Measurements from ENCODE around the gene APOM.

Gene APOM

DNA sequence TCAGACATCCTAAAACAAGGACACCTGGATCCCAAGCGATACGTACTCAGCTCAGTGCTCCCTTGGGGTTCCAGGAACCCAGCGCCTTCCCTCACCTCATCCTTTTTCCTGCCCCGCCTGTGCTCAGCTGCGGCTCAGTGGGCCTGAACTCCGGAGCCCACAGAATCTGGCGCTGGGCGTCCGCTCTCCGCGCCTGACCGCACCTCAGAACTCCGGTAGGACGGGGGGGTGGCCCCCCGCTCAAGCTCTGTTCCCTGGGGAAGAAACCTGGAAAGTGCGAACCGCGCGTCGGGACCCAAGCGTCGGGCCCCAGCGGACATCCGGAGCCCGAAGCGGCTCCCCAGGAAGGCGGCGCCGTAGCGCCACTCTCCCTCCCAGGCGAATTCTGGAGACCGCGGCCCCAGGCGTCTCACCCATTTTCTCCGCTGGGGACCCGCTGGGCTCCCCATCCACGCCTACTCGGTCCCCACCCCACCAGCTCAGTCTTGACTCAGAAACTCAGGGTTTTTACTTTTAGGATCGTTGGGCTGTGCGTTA lies 25.5 kb downstream of the APOM start:
- peak; percentile 32 for DNase-seq

DNA sequence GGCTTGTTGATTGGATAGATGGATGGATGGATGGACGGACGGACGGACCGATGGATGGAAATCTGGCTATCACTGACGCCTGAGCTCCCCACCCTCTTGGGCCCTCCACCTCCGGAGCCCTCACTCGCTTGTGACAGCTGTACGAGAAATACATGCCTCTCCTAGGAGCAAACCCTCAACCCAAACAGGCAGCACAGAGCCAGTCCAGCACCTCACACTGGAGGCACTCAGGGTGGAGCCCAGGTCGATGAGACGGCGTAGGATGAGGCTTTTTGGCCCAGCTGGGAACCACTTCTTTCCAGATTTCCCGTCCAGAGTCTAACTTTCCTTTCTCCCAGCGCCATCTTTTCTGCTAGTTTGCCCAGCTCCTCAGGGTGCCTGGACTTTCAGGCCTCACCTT lies 27.9 kb downstream of the APOM start:
- DNase-seq, result no peak

DNA sequence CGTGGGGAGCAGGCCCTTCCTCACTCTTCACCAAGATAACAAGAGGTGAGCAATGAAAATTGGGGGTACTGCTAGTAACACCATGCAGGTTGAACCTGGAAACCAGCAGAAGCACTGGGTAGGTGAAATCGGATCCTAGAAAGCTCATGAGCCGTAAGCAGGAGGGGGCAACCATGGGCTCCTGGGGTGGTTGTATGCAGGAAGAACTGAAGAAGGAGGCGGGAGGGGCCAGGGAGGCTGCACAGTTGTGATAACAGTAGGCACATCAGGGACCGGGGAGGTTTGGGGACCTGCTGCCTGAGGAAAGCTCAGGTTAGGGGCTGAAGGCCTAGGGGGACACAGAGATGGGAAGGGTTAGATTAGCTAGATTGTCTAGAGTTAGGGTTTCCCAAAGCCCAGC lies 30.8 kb downstream of the APOM start:
- DNase-seq, result no peak

DNA sequence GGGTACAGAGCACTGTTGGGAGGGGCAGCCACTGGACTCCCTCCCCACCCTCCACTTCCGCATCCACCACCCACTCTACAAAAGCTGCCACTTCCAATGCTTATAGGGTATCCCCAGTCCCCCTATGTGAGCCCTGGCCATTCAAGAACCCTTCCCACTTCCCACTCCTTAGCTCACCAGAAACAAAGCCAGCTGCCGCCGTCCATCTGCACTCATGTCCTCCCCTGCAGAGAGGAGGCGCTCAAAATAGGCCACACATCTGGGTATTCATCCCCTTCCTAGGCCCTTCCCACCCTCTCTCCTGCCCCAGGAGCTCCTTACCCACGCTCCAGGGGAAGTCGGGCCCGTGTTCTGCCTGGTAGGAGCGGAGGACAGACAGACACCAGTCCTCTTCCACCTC lies 31.6 kb downstream of the APOM start:
- no peak for DNase-seq

DNA sequence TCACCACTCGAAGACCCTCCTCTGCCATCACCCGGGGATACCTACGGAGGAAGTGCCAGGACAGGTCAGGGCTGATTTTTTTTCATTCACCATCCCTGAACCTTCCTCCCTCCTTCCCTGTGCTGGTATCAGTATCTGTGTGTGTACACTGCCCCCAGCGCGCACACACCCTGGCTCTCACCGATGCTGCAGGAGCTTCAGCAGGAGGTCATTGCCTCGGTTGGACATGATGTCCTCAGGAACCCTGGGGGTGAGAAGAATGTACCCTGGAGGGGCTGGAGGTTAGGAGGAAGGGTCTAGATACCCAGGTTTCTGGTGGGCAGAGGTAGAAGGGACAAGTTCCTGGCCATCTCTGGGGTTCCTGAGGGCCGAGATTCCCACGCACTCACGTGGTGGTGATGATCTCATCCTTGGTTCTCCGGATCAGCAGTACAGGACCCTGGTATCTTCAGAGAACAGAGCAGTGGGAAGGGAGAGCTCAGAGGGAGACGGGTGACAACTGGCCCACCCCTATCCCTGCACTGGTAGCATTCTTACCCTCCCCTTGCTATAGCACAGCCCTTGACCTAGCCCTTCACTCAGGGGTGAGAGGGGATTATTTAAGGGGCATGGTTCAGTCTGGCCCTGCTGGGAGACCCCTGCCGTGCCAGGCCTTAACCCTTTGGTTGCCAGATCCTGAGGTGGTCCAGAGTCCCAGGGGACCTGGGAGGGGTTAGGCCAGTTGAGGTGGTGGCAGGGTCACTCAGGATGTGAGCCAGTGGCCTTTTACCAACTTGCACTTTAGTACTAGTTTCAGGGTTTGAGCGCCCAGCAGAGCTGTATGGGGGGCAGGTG lies 32.4 kb downstream of the APOM start:
- no peak for DNase-seq

DNA sequence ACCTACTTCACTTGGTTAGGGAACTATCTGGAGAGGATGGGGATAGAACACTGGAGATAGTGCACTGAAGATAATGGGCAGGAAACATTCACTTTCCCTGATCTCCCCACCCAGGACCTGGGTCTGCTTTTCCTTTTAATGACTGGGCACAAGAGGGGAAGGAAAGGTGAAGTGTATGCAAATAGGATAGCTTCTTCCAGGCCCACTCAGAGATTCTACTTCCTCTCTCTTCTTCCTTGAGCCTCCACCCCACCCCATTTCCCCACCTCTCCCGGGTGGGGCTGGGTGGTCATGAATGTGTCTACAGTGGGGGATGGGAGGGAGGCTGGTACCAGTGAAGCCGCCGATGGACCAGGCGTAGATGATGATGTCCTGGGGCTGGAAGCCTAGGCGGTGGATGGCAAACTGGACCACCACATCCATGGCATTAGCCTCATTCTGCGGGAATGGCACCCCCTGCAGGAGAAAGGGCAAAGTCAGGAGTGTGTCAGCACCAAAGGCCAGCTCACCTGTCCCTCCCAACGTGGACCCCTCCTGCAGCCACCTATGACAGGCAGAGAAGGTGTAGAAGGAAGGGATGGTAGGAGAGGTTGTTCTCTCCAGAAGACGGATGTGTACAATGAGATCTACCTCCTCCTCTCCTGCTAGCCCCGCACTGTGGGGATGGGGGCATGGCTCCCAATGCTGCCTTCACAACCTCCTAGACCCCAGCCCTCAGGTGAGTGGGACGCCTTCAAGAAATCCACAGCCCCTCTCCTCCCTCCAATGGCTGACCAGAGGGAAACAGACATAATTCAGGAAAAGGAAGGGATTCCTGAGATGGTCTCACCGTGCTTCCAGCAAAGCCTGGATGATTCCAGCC lies 33.8 kb downstream of the APOM start:
- no peak for DNase-seq

DNA sequence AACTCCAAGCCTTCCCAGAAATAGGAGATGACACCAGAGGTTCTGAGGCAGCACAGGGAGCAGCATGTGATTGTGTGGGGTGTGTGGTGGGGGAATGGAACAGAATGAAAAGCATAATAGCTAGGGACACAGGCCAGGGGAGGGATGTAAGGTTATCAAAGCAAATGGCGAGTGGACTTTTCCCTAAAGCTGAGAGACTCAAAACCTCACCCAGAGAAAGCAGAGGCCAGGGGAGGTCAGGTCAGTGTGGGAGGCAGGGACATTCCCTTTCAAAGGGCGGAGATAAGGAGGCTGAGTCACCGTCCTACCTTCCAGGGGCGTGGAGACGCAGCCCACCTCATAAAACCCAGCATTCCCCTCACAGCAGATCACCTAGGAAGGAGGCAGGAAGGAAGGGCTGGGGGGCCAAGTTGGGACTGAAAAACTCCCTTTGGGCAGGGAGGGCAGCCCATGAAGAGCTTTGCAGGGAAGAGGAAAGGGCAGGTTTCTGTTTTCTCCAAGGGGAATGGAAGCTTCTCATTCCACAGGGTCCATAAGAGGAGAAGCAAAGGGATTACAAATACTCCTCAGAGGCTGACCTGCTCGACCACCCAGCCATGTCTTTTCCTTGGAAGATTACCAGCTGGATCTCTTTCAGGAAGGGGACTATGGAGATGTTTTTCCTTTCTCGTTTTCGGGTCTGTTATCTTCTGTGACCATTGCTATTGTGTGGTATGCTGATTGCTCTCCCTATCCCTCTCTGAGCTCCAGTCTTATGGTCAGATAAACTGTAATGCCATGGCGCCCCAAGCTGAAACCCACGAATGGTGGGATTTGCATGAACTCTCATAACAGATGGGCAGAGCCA lies 34.8 kb downstream of the APOM start:
- DNase-seq, result no peak

DNA sequence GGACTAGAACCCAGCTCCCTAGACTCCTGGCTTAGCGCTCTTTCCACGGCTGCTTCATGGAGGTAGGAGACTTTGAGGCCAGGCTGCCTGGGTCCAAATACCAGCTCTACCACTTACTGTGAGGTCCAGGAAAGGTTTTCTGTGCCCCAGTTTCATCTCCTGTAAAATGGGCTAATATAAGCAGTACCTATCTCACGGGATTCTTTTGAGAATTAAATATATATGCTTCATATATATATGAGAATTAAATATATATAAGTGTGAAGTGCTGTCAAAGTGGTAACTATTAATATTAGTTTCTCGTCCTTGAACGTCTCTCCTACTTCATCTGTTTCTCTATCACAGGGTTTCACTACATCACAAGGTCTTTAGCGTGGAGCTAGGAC lies 35.4 kb downstream of the APOM start:
- DNase-seq, result no peak

DNA sequence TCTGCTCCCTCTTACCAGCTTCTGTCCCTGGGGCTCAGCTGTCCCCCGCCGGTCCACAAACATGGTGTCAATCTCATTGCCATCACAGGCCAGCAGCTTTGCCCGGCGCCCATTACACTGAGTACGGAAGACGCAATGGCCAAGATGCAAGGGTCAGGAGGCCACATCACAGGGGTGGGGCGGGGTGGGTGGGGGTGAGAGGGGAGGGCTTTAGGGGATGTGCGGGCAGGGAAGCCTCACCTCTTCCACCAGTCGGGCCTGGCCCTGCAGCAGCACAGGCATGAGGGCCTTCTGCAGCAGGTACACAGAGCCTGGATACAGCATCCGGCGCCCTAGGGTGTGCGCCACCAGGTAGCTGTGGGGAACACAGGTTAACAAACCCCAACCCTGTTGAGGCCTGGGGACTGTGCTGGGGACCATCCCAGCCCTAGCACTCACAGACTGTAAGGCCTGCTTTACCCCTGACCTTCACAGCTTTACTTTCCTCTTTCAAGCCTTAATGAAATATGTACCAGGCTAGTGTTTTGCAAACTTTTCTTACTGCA lies 35.9 kb downstream of the APOM start:
- no peak for DNase-seq

DNA sequence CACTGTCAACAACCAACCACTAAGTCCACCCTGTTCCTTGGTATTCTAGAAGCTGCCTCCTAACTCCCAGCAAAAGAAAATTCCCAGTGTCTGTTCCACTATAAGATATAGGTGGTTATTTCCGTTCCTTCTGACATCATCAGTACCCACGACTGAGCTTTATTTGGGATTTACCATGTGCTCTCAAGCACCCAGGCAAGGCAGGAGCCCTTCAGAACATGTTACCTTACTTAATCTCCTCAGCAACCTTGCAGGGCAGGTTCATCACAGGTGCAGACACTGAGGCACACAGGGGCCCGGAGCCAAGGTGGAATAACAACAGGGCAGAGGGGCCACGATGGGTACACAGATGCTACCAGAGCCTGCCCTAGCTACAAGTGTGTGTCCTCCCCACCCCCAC lies 36.7 kb downstream of the APOM start:
- no peak for DNase-seq

DNA sequence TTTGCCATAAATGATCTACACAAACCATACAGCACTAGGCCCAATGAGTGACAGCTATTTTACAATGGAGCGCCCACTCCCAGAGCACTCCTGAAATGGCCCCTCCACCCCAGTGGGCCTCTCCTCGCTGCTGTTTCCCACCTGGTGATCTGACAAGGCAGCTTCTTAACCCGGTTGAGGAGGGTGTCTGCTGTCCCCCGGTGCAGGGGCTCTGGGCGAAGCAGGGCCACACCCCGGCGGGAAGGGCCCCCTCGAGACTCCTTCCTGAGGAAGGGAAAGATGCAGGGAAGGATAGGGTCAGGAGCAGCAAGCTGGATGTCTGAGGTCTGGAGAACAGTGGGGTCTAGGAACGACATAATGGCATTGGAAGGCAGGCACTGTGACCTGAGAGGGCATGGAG lies 37.2 kb downstream of the APOM start:
- no peak for DNase-seq

DNA sequence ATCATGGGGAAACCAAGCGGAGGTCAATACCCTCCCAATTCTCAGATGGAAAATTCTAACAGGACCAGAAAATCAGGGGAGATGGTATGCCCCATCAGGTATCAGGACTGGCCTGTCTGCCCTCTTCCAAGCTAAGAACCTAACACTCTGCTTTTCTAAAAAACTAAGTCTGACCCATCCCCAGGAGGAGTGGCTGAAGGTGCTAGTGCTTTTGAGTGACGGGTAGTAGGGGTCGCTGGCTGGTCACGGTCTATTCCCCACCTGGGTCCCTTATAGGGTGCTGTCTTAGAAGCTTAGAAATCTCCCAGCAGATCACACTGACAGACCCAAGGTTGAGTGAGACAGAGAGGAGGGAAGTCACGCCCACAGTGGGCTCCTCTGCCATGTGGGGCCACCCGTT lies 37.8 kb downstream of the APOM start:
- DNase-seq, result no peak

DNA sequence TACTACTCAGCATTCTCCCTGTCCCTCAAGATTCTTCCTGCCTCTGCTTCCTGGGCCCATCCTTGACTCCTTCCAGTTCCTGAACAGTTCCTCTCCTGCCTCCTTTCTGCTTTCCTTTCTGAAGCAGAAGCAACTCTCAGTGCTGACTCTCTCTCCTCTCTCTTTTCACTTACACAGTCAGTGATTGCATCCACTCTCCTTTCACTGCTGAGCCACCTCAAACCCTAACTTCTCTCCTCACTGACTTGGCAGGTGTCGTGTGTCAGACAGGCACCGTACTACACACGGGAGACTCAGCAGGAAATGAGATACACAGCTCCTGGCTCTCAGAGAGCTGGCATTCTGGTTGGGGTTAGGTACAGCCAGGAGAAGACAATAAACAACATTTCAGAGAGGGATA lies 41.9 kb downstream of the APOM start:
- no peak for DNase-seq

DNA sequence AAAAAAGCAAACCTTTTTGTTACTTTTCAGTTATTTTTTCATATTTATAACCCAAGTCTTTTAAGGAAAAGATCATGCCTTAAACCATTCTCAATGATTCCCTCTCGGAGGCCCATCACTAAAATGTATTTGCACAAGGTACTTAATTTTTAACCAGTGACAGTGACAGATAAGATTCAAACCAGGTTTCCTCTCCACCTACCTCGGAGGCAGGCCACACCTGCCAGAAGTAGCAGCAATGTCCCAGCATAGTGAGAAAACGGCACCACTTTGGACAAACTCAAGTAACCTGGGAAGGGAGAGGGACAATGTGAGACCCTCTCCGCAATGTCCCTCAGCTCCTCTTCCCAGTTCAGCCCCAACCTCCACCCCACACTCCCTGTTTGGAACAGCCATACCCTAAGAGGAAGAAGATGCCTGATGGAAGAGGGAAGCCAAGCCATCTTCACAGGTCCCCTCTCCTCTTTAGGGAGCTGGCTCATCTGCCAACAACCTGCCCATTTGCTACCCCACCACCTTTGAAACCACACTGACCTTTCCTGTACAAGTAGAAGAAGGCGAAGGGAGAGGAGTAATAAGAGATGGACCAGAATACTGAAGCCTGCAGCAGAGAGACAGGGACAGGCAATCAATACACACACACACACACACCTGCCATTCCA lies 45.2 kb downstream of the APOM start:
- DNase-seq, result no peak

DNA sequence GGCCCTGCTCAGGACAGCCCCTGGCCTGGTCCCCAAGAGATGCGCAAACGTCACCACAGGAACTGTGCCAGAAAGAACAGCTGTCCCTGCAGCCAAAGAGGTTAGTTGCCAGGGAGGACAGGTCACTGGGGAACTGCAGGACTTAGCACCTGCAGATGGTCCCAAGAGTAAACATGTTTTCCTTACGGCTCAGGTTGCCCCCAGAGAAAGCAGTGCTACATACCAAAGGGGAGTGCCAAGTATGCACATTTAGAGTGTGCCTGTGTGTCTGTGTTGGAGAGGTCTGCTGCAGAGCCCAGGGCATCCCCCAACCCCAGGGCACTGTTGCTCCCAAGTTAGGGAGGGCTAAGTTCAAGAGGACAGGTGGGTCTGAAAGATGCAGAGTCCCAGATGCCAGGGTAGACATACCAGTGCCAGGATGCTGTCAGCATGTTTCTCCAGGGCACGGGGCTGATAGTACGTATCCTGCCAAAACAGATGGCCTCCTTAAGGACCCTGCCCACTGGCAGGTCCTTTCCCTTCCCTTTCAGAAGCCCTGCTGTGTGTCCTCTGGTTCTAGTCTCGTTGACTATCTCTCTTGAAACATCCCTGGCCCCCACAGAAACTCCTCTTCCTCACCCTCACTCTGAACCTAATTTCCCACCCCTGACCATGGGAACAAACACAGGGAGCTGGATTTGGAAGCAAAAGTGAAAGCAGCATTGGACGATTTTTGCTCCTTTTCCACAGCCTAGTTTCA lies 46.1 kb downstream of the APOM start:
- DNase-seq, result no peak

DNA sequence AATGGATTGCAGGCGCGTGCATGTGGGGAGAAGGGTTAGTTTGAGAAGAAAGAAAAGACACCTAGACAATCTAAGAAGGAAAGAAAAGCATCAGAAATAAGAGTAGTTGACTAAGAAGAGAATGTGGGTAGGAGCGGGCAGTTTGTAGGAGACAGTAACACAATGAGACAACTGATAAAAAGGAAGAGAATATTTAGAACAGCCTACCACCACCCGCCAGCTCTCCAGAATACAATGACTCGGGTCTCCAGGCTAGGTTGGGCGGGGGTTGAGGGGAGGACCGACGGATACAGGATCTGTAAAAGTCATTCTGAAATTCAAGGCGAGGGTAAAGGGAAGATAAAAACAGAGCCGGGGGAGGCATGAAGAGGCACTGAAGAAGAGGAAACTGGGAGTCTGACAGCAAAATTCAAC lies 46.7 kb downstream of the APOM start:
- peak; percentile 48 for DNase-seq

DNA sequence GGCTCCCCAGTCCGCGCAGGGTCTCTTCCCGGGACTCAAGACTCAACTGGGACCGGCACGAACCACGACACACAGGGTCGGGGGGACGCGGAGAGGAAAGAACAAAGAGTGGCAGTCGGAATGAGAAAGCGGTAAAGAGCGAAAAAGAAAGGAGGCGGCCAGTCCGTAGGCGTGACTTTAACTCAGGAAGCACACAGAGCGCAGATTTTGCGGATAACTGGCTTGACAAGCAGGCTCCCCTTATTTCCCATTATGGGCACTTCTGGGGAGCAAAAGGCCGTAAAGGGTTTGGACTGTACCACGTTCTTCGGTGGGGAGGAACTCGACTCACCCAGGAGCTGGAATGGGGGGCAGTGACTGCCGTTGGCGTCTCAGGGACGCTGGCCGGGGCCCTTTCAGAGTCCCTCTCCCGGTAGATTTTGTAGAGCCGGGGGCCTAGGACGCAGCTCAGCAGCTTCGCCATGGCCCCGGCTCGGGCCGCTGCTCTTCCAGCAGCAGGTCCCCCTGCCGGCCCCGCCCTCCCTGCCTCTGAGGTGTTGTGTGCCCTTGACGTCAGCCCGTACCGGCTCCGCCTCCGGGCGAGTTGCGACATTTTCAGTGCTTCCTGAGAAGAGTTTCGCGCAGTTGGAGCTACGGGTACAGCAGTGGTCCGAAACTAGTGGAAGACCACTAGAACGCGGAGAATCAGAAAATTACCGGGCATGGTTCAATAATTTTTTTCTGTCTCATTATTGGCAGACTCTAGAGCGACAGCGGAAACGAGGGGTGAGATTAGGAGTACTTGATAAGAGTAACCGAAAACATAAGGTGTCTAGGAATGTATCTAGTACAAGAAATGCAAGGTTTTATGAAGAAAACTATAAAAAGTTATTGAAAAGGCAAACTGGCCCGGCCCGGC lies 47.4 kb downstream of the APOM start, which contains the start of gene ABHD16A:
Gene ABHD16A, minus strand, starts transcription at position 506 of the 898 bp plus-strand sequence. Its CDS starts 43 bp downstream, at position 463.
- peak; percentile 98 for DNase-seq

DNA sequence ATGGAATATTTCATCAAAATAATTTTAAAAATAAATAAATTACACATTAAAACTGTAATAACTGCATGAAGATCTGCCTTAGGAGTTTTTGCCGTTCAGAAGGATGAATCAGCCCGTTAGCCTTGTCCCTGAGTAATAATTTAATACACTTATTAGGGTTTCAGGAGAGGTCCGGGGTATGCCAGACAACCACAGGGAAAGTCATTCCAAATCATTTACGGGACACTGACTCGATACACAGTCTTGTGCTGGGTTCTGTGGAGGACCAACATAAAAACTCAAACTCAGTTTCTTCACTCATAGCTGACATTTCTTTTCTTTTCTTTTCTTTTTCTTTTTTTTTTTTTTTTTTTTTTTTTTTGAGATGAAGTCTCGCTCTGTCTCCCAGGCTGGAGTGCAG lies 50.2 kb downstream of the APOM start:
- DNase-seq, result no peak

DNA sequence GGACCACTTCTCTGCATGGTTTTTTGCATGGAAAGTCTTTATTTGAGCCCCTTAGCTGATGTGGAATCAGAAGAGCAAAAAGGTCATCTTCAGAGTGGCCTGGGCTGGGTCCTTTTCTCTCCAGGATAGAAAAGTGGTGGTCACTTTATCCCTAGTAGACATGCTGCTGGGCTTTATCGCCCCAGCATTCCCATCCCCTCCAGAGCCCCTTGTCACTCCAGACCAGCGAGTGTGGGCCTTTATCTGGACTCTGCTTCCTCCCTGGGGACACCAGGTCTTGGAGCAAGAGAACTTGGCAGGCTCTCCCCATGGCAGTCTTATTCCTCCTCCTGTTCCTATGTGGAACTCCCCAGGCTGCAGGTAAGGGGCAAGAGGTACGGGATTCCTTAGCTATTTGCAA lies 50.9 kb downstream of the APOM start, which contains the start of gene LY6G6F:
Gene LY6G6F, plus strand, starts transcription at position 268 of the 400 bp plus-strand sequence. Its CDS starts 41 bp downstream, at position 309.
- DNase-seq, result no peak

DNA sequence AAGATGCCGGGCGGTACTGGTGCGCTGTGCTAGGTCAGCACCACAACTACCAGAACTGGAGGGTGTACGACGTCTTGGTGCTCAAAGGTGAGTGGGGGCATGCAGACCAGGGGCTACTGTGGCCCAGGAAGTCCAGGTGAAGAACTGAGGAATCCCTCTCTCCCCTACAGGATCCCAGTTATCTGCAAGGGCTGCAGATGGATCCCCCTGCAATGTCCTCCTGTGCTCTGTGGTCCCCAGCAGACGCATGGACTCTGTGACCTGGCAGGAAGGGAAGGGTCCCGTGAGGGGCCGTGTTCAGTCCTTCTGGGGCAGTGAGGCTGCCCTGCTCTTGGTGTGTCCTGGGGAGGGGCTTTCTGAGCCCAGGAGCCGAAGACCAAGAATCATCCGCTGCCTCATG lies 52.0 kb downstream of the APOM start:
- no peak for DNase-seq

Data from midbrain (tissue), 1 donor.